ENCODE measurements around the gene NUCKS1. TPM values are rescaled to one million over a fixed set of nuclear protein-coding genes. Genes with fewer than 3 reads are reported as not detected.

The NUCKS1 gene
- total and polyA plus RNA-seq, 2 of the 4 experiments (the other 2 are of a cell fraction) = 37.9 to 103 TPM

- in situ Hi-C loops (cut with MboI; ENCODE audit: low sequenced_read_pairs) = no loop called here
- H3K56ac ChIP-seq (ENCODE audit: extremely low read depth, insufficient read depth, low read length) = no peak overlapping the region
- 41% methylated on average over 4 of the region's 12 CpGs; no CpG with 5 or more reads in 1 of the 2 experiments for WGBS, 2 experiments (ENCODE audit: extremely low coverage in 2 of 2, insufficient read length in 1 of 2)
Observed at GRCh38 chr1:205693421-205693991, 56.5 kb downstream of the NUCKS1 start.

More at GRCh38 chr1:205693421-205693991, 56.5 kb downstream of the NUCKS1 start:
- H3K4me2 ChIP-seq (ENCODE audit: low read depth, low read length) = no peak overlapping the region
- H3K27ac ChIP-seq (ENCODE audit: insufficient read depth, low read length) = no peak overlapping the region
- intact Hi-C loops (cut with micrococcal nuclease) (no loop called here), dilution Hi-C loops (cut with HindIII; ENCODE audit: low sequenced_read_pairs, unreplicated experiment) (no loop called here)
- no peaks in the 10 kb centered on the region for H3K79me1 ChIP-seq (ENCODE audit: low read depth in 1 of 2, low read length in 2 of 2)
- H2BK15ac ChIP-seq (ENCODE audit: low read depth, low read length) = no peak overlapping the region
- no peak overlapping the region for H4K91ac ChIP-seq (ENCODE audit: insufficient read depth, low read depth, low read length)
- H3K23ac ChIP-seq (ENCODE audit: low read depth, low read length) = no peak overlapping the region; the same call in 1 of the 2 replicates
- H4K20me1 ChIP-seq (ENCODE audit: insufficient read depth, low read length) = no peaks in the 10 kb centered on the region
- peak overlapping the region; percentile 15 for H2AK9ac ChIP-seq (replicated peaks; ENCODE audit: low read depth, low read length, poor library complexity)
- no peak overlapping the region for H2BK120ac ChIP-seq (ENCODE audit: low read depth, low read length)
- H3K9me3 ChIP-seq (ENCODE audit: control insufficient read depth, insufficient read depth, low read length) = no peaks in the 10 kb centered on the region
- H3K36me3 ChIP-seq (ENCODE audit: control insufficient read depth, insufficient read depth, low read length) = no peaks in the 10 kb centered on the region
- POLR2A ChIA-PET (ENCODE audit: unreplicated experiment) = no interaction called here
- H3K4ac ChIP-seq (ENCODE audit: low read depth, low read length) = no peak overlapping the region
- CTCF ChIA-PET = interaction anchor here (1.1 kb wide), 1 partner anchor 16 kb away, joined by 3 read pairs; no protein-coding TSS in a partner anchor
- no peak overlapping the region for H2BK5ac ChIP-seq (ENCODE audit: low read depth, low read length, poor library complexity, severe bottlenecking)
- no peak overlapping the region for H3K9ac ChIP-seq (ENCODE audit: low read depth, low read length)
- no TSS peak for BruUV-seq (replicated peaks)
- H3K4me3 ChIP-seq (ENCODE audit: insufficient read depth, low read depth, low read length) = no peak overlapping the region
- no peak overlapping the region for H2AK5ac ChIP-seq (ENCODE audit: low read depth, low read length)
- ATAC-seq (ENCODE audit: low read depth) (no peak), DNase-seq (no peak)
- H3K9me1 ChIP-seq (ENCODE audit: insufficient read depth, low read length) = no peaks in the 10 kb centered on the region
- no peak for TF ChIP-seq MXI1 (IDR thresholded peaks at IDR 0.05; ENCODE audit: borderline replicate concordance, low read depth, low read length)
- TF ChIP-seq, protein P1, sequence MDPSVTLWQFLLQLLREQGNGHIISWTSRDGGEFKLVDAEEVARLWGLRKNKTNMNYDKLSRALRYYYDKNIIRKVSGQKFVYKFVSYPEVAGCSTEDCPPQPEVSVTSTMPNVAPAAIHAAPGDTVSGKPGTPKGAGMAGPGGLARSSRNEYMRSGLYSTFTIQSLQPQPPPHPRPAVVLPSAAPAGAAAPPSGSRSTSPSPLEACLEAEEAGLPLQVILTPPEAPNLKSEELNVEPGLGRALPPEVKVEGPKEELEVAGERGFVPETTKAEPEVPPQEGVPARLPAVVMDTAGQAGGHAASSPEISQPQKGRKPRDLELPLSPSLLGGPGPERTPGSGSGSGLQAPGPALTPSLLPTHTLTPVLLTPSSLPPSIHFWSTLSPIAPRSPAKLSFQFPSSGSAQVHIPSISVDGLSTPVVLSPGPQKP (IDR thresholded peaks at IDR 0.05; ENCODE audit: borderline replicate concordance, low read depth, low read length) = no peak
- TF ChIP-seq MAFK (IDR thresholded peaks at IDR 0.05; ENCODE audit: low read depth, low read length) = no peak
- H2BK20ac ChIP-seq (ENCODE audit: low read depth, low read length) = no peak overlapping the region
- no peaks in the 10 kb centered on the region for H3K4me1 ChIP-seq (ENCODE audit: control insufficient read depth, insufficient read depth, low read length)
- H3K14ac ChIP-seq (replicated peaks; ENCODE audit: low read depth, low read length) = no peak overlapping the region
- peaks cover 15% of the 10 kb centered on the region for H3K27me3 ChIP-seq (ENCODE audit: control insufficient read depth, insufficient read depth, low read length)
- no peak overlapping the region for H3K18ac ChIP-seq (ENCODE audit: low read depth, low read length)
- no peak overlapping the region for H2AFZ ChIP-seq (replicated peaks; ENCODE audit: low read length, poor library complexity)
- H4K8ac ChIP-seq (ENCODE audit: low read depth in 2 of 2, low read length in 2 of 2) = no peak overlapping the region
- no peak overlapping the region for H4K5ac ChIP-seq (ENCODE audit: low read depth, low read length)

All from IMR-90 (cell line).